HG02884 (cell line): ENCODE data around the gene TMED4.

Experiments
- ATAC-seq: cut with Tn5 transposase; IDR thresholded peaks from one replicate; pipeline ENCODE4 v1.9.1; 2021; ENCODE audit warnings: mild to moderate bottlenecking, moderate library complexity; ENCODE audit not compliant: unreplicated experiment

Gene TMED4

DNA sequence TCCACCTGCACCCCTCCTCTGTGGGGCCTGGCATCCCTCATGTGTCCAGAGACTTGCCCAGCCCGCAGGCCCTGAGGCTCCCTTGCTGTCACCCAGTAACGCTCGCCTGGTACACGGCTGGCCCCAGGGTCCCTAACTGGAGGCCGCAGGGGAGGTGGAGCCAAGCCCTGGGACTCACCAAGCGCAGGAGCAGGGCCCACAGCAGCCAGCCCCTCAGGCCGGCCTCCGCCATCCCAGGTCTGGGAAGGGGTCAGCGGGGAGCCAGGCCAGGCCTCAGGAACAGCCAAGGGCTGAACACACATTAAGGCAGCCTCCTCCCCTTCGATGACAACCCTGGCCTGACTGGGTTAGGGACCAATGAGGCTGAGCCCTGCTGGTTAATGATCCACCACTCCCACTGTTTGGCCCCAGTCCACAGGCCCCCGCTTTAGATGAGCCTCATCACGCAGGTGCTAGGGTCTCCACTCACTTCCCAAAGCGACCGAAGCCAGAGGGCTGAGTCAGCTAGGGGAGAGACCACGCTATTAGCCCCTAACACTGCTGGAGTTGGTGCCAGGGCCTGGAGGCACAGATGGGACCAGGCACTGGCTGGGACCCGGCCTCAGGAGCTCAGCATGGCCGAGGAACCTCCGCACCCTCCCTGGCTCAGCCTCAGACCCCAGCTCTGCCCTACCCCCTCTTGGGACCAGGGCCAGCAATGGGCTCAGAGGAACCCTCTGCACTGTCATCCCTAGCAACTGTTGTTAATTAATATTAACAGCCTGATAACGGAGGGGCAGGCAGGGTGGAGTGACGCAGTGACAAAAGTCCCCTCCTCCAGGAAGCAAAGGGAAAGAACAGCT lies 40.8 kb downstream of the TMED4 start, which contains the start of gene NPC1L1:
NPC1L1 (minus strand) TSS at position 303 of the 842 bp plus-strand sequence; CDS start at position 232, 71 bp downstream.
- no peak for ATAC-seq

DNA sequence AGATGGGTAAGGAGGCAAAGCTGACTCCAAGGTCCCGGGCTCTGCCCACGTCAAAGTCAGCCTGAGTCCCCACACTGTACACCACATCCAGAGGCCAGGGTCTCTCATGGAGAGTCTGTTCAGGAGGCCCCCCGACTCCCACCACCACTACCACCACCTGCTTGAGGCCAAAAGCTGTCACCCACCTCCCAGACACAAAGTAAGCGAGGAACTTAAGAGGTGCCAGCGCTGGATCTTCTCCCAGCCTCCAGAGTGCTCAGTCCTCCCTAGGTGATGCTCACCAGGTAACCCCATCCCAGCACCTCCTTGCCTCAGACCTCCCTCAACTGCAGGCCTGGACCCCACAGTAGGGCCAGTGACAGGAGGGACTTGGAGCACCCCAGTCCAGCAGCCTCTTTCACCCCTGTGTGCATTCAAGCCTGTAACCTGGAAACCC lies 41.4 kb downstream of the TMED4 start:
- ATAC-seq, result no peak

DNA sequence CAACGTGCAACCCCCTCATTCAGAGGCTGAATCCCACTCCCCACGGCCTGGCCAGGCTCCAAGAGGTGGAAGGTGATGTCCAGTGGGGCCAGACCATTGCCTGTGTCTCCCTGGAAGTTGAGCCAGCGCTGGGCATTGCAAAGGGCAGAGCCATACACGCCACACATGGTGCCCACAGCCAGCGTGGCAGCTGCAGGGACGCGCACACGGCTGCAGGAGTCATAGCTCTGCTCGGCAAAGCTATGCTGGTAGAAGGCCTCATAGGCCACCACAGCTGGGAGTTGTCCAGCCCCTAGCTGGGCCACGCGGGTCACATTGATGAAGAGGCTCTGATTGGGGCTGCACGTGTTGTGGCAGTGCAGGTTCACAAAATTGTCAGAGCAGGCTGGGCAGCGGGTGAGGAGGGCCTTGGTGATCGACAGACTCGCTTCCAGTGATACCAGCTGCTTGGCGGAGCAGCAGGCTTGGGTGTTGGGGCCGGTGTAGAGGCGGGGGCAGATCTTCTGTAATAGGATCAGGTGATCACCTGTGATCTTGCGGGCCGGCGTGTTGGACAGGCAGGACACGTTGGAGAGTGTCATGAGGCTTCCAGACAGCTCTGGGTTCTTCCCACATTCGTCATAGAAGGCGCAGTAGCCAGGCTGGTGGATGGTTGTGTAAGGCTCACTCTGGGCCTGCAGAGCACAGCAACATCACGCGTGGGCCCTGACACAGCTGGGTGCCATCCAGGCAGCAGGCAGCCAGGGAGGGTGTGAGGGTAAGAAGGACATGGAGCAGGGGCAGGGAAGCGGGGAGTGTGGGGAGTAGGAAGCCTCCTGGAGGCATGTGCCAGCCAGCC lies 42.1 kb downstream of the TMED4 start:
- ATAC-seq, result no peak

DNA sequence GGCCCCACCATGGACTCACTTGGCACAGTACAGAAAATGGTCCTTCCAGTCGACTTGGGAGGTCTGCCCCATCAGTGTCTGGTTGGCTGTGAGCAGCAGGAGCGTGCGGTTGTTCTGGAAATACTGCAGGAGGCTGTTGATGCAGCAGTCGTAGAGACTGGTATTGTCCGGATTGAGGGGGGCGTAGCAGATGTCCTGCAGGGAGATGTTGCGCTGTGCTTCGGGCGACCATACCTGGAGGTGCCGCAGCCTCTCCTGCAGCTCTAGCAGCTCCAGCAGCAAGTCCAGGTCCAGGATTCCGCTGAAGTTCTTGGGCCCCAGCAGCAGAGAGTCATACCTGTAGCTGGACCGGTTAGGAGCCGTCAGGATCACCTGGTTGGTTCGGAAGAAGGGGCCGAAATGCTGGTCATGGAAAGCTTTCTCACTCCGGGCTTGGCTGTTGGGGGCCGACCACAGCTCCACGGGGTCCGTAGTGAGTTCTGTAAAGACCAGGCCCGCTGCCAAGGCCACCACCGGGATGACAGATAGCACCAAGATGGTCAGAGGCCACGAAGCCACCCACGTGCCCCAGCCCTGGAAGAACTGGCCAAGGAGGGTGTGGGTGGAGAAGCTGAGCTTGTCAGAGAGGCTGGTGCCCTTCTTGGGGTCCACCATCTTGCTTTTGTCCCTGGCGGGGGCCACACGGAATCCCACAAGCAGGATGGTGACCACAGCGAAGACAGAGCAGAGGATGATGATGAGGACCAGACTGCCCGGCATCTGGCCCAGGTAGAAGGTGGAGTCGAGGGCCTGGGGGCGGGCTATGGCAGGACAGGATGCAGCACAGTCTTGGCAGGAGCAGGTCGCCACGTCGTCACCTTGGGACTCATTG lies 43.0 kb downstream of the TMED4 start:
- no peak for ATAC-seq

DNA sequence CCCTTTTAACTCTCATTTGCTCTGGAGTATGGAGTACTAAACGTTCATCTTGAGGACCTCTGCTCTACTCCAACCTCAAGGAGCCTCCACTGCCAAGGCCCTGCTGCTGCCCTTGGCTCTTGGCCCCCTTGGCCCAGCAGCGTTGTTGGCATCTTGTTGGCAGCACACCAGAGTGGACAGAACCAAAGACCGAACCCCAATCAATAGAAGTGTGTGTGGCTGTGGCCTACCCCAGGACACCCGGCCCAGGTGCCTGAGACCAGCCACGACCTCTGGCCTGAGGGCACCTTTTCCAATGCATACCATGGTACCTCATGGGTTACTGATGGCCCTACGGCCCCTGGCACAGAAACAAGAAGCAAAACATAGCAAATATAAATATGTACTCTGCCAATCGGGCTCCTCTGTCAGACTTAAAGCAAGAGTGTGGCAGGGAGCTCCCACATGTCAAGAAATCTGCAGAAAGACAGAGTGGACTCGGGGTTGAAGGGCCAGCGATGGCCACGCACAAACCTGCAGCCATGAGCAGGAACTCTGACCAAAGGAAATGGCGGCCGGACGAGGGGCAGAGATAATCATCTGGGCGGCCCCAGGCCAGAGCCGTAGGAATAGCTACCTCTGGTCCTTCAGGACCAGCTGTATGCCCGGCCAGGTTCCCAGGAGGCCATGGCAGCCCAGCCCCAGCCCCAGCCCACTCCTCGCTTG lies 43.8 kb downstream of the TMED4 start:
- no peak for ATAC-seq

DNA sequence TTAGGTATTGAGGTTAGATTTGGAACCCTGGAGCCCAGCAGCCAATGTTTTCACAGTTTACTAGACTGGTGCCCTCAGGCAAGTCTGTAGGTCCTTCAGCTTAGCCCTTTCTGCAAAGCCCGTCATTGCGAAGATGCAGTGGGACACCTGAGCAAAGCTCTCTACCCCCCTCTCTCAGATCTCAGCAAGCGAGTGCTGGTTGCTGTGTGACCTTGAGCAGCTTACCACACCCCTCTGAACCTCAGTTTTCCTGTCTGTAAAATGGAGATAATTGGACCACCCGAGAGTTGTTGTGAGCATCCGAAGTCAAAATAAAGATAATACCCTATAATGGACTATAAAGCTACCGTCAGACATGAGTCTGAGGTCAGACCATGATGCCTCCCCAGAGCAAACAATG lies 44.6 kb downstream of the TMED4 start:
- ATAC-seq, result no peak

DNA sequence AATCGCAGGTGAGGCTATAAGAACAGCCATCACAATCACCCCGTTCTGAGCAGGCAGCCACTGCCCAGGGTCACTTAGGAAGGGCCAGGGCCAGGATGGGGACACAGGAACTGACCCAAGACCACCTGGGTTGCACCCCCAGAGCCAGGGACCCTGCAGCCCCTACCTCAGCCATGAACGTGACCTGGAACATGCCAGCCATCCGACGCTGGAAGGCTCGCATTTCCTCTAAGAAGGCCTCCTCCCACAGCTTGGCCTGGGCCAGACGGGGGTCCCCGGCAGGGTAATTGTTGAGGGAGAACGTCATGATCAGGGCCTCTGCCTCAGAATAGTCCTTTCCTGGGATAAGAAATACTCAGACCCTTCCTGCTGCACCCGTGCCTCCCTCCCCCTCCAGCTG lies 45.9 kb downstream of the TMED4 start:
- ATAC-seq, result no peak

DNA sequence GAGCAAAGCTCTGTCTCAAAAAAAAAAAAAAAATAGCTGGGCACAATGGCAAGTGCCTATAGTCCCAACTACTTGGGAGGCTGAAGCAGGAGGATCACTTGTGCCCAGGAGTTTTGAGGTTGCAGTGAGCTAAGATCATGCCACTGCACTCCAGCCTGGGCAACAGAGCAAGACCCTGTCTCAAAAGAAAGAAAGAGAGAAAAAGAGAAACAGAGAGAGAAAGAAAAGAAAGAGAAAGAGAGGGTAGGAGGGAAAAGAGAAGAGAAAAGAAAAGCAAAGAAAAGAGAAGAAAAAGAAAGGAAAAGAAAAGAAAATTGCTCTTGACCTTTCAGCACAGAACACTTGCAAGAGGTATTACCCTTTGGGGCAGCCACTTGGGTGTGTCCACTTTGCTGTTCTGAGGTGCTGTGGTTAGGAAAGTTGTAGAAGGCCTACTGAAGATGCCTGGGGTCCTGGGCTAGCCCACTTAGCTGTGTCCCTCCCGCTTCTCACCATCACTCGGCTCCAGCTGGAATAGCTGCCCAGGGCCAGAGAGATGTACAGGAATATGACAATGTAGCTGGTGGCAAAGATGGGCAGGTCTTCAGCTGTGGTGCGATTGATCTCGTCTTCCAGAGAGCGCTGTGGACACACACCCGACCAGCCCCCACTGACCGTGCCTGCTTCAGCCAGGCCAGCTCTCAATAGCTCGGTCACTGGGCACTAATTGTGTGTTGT lies 46.5 kb downstream of the TMED4 start:
- no peak for ATAC-seq

DNA sequence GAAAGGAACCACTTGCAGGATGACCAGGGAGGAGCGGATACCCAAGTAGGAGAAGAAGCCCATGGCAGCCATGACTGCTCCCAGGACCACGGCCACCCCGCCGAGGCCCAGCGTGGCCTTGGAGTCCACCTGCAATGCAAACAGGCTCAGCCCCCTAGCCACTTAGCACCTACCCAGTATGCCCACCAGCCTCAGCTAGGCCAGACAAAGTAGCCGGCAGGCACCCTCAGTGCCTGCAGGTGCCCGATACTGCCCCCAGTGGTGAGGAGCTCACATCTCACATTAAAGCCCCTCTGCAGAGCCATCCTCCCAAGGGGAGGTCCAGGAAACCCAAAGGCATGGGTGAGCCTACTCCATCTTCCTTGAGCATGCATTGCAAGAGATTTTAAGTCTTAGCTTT lies 47.5 kb downstream of the TMED4 start:
- peak; percentile 54 for ATAC-seq

DNA sequence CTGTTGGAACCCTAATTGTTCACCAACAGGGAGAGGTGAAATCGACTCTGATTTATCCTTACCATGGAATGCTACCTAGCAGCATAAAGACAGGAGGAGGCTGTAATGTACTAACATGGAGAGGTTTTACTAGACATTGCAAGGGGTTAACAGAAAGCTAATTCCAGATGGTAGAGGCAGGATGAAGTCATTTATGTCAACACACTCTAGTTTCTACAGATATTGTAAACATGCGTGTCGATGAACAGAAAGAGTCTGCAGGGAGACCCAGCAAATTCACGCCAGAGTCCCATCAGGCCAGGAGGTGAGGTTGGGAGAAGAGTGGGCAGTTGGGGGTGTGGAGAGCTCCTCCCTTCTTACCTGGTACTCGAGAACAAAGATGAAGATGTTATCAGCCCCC lies 47.9 kb downstream of the TMED4 start:
- no peak for ATAC-seq

DNA sequence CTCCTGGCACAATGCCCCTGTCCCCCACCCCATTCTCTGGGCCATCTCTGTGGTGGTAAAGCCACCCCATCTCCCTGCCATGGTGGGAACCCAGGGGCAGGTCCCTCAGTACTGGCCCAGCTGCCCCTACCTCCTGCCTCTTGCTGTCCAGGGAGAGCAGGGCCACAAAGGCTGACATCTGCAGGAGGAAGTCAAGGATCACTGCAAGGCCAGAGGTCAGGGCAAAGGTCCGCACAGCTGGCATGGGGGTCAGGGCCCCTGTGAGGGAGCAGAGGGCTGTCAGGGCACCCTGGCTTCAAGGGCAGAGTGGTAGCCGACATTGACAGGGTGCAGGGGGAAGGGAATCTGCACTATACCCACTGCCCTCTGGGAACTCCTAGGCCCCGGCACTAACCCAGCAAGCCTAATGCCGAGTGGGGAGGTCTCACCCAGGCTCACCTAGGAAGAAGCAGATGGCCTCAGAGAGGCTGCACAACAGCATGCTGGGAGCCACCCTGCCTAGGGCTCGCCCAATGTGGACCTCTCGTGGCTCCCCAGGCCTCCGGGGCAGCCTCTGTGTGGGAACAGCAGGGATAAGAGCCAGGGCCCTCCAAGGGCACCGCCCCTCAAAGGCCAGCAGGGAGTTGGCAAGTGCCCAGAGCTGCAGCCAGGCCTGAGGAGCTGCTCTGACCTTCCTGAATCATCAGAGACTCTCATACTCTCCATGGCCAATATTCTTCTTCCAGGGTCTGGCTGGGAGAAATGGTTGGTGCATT lies 48.6 kb downstream of the TMED4 start:
- no peak for ATAC-seq

DNA sequence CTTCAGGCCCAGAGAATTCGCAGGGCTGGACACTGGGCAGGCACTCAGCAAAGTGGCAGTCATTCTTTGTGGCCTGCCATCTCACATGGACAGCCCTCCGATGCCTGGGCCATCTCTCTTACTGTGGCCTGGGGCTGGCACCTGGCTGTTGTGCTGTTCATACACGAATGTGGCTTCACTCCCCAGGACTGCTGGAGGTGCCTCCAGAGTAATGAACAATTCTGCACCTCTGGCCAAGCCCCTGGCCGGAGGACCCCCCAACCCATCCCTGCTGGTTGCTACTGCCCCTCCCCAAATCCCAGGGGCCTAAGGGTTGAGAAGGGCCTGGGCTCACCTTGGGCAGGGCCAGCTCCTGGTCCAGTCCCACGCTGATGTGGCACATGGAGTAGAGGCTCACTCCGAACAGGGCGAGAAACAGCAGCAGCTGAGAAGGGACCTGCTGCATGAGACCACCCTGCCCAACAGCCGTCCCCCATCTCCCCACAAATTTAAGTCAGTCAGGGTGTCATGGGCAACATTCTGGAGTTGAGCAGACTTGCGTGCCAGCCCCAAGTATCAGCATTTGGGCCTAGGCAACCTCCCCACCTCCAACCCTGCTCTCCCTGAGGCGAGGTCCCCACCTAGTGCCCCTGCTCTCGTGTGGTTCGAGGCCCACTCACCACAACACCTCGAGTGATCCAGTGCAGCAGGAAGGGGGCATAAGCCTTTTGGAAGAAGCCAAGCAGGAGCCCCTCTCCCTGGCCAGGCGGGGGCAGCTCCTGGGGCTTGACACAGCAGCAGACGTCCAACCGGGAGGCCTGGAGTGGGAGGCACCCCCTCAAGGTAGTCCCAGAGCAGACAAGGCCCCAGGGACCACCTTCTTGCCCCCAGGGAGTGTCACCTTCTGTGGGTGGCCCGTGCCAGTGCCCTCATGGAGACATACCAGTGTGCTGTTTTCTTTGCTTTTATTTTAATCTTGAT lies 50.3 kb downstream of the TMED4 start:
- no peak for ATAC-seq

DNA sequence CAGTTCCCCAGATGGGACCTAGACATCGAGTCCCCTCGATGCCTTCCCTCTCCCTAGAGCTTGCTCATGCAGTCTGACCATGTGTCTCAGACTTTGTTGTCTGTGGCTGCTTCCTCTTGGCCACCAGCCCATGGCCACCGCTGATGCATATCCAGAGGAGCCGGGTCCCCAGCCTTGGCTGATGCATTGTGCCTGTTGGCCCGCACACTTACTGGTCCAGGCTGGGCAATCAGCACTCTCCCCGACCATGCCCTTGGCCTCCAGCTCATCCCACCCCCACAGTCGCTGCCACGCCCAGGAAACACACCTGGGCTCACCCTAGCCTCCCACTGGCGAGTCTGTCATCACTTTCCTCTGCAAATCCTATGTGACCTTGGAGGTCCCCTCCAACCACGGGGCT lies 51.0 kb downstream of the TMED4 start:
- no peak for ATAC-seq
